GM20431 (cell line): ENCODE results near the gene TTN.

ENCODE experiments used
- in situ Hi-C: fragments of 300-500 bp; cut with MseI, MboI; formaldehyde crosslinking; loops from one replicate; pipeline ENCODE4 v1.15.0; 2020; ENCODE audit warnings: low sequenced_read_pairs; ENCODE audit not compliant: unreplicated experiment

TTN gene

DNA sequence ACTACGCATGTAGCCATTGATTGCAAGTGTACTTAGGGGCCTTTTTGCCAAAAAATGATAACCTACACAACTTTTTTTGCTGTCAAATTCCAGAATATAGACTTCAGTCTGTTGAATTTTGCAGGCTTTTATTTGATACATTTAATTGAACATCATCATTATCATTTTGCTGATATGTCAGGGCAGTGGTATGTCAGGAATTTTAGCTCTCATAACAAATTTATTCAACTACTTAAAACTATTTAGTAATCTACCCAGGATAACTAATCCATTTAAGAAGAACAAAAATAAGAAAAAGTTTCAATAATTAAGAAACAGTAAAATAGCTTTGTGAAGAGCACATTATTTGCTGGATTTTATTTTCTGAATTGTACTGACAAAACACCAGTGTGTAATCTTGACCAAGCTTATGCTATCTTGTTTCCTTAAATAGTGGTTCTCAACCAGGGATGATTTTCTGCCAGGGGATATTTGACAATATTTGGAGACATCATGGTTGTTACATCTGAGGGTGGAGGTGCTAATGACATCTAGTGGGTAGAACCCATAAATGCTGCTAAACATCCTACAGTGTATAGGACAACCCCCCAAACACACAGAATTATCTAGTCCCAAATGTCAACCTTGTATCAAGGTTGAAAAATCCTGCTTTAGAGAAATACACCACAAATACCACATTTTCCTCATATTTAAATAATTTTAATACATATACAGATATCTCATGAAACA, 12.1 kb upstream of the TTN start:
- in situ Hi-C loops: no loop called here

DNA sequence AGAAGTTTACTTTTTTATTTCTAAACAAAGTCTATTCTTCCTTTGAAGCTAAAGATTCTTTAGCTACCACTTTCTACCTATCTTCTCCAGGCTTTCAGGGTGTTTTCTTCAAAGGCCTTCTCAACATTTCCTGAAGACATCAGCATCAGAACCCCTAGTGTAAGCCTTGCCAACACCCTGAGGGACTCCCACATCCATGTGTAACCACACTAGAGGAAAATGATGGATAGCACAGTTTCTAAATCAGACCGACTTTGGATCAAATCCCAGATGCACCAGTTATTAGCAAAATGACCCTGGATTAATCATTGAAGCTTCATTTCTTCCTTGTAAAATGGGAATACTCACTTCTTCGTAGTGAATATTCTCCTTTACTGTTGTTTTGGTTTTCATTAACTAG, 4.7 kb upstream of the TTN start:
- in situ Hi-C loops: no loop called here

DNA sequence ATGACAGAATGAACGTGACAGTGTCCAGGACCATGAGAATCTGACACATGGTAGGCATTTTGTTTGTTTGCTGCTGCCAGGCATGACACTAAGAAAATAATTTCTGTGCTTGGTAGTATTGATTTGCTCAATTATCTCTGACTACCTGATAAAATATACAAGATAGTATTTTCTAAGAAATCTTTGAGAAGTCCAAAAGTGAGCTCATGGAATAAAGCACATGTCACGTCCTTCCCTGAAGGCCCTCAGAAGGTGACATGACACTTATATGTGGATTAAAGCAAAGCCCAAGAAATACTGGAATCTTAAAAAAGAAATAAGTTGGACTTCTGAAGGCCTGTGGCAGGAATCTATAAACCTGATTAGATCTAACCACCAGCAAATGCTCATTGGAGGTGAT, 3.8 kb upstream of the TTN start:
- in situ Hi-C loops: no loop called here

DNA sequence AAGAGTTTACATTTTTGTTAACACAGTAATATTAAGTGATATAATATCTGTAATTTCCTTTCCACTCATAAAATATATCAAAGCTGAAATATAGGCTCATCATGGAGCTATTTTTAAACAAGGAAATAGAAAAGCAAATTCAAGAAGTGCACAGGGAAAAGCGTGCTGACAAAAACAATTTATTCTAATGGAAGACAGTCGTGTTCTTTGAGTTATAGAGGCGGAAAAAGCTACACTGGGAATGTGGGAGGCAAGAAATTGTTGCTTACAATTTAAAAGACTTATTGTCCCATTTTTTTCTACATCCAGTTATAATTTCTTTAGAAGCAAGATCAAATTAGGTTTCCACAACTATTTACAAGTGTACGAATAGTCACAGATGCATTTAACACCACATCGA, 3.2 kb upstream of the TTN start:
- in situ Hi-C loops: no loop called here

DNA sequence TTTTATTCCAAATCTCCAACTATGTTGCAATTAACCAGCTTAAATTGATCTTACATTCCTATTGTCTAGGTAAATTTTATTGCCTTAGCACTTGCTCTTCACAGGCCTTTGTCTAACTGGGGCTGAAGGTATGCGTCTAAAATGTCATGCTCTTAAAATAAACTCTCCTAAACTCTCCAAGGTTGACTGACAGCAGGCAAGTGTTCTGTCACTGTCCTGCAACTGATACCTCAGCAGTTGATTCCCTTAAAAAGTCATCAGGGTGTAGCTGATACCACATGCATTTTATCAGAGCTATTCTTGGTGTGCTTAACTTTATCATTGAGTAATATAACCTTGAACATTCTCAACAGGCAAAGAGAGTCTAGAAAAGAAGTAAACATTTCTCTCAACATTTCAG, 680 bp downstream of the TTN start:
- in situ Hi-C loops: no loop called here

DNA sequence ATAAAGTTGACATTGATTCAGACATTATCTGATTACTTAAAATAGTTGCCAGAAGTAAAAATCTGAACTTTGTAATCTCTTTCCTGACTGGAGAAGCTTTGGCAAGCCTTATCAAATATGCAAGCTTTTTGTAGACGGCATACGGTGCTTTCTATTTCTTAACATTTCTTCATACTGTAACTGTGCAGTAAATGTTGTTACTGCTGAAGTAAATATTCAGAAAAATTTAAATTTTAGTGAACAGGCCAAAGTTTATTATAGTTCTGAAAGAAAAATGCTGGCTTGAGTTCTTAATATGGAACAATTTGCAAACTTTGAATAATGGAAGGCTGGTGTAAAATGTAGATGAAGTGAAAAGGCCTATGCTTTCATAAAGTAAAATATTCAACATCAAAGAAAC, 1.8 kb downstream of the TTN start:
- in situ Hi-C loops: no loop called here

DNA sequence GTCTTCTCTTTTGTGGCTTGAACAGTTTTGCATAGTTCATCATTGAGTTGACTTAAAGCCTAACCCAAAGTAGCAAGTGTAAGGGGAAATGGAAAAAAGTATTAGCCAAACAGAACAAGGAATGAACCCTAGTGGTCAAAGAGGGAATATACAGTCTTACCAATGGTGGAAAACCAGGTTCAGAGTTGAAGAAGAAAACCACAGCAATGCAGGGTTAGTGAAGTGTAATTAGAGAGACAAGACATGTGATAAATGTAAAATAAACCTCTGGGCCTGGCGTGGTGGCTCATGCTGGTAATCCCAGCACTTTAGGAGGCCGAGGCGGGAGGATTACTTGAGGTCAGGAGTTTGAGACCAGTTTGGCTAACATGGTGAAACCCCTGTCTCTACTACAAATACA, 2.4 kb downstream of the TTN start:
- in situ Hi-C loops: no loop called here

DNA sequence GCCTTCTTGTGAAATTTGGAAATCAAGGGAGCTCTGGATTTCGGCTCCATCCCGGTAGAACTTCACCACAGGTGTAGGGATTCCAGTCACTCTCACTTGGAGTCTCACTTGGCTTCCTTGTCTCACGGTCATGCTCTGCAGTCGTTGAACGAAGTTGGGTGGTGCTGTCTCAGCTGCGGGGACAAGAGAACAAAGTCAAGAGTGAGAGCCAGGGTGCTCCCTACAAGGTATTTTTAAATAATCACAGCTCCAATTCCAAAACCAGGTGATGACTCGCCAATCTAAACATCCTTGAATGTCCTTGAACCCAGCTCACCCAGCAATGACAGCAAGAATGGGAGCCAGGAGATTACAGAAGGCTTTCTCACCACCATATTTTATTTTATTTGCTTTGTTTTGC, 6.7 kb downstream of the TTN start:
- in situ Hi-C loops: no loop called here

DNA sequence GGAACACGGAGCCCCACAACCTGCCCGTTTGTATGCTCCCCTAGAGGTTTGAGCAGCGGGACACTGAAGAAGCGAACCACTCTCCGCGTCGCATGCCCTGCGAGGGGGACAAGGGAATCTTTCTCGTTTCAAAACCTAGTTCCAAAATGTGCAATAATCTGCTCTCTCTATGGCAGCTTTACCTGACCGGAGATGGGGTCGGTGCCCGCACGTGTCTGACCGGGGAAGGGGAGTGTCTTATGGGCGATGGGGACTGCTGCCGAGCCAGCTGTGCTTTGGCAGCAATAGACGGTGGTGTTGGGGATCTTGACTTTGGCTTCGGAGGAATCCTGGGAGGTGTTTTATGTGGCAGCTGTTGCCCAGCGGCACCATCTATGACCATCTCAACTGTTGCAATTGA, 7.9 kb downstream of the TTN start:
- in situ Hi-C loops: loop anchor here (25.0 kb wide), 1 partner anchor 638 kb away; no protein-coding TSS in a partner anchor

DNA sequence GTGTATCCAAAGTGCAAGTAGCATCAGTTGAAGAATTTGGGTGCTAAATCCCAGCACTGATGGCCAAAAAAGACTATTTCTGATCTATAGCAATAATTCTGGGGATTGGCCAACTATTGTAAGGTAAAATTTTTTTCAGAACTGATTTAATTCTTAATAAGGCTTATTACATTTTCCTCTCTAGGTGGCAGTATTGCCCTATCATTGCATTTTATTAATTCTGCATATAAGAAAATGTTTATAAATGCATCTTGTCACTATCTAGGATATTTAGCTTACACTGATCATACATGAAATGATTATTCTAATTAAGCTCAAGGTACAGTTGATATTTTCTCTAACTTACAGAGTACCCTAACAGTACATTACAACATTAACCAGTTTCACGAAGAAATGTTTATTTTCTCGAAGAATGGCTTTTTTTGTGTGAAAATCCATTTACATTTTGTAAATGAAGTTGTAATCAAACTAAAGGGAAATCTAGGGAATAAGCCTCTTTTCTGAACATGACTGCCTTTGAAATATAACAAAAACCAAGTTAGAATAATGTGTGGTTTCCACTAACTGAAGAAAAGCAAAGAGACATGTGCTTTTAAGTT, 11.0 kb downstream of the TTN start:
- in situ Hi-C loops: loop anchor here (25.0 kb wide), 1 partner anchor 641 kb away; no protein-coding TSS in a partner anchor

DNA sequence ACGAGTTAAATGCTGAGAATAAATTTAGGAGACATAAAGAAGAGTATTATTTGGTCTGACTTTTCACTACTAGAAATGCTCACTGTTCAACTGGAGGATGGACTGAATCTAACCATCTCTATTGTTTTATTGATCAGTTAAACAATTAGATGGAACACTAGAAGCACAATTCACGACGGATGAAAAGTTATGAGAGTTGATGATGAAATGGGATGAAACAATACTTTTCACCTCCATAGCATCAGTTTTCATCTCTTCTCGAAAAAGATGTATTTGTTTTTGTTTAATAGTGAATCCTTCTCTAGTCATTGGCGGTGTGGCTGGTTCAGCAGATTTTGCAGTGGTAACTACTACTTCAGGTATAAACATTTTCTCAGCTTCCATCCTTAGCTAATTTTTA, 19.3 kb downstream of the TTN start:
- in situ Hi-C loops: loop anchor here (25.0 kb wide), 1 partner anchor 649 kb away; no protein-coding TSS in a partner anchor

DNA sequence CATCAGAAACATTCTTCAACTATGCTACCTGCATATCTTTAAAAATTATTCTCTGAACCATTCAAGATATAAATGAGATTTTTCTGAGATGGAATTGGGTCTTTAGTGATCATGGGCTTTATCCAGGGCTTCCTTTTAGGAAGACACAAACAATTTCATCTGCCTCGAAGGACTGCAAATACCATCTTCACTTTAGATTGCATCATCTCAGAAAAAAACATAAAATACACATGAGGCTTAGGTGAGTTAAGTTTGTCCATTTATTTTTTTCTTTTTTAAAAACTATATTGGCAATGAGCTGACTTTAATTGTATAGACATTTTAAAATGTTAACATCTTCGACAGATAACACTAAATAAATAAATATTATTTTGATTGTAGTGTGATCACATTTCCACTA, 20.1 kb downstream of the TTN start:
- in situ Hi-C loops: loop anchor here (25.0 kb wide), 1 partner anchor 650 kb away; no protein-coding TSS in a partner anchor

DNA sequence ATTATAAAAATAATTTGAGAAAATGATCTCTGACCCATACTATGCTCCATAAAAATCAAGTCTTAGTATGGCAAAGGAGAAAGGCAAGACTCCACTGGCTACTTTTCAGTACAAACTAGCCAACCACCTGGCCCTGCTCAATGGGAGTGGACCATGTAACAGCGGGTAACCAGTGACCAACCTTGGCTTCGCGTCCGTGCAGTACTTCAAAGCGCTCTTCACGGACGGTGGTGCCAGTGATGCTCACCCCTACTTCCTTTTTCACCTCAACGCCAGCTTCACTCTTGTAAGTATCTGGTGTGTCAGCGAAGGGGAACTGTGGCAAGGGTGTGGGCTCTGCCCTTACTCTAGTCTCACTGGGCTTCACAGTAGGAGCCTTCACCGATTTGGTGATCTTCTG, 23.3 kb downstream of the TTN start:
- in situ Hi-C loops: loop anchor here (25.0 kb wide), 1 partner anchor 653 kb away; no protein-coding TSS in a partner anchor

DNA sequence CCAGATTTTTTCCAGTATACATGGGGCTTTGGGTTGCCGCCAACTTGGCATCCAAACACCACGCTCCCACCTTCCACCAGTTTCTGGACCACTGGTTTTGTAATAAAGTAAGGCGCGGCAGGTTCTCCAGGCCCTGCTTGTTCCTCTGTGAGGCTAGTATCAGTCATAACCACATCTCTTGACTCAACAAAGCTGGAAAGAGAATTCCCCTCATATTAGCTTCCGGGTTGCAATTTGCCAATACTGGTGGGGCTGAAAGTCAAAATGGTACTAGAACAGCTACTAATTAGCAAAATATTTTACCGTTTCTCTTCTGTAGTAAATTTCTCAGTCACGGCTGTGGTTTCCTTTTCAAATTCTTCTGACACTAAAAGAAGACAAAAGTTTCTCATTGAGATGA, 25.0 kb downstream of the TTN start:
- in situ Hi-C loops: loop anchor here (25.0 kb wide), 1 partner anchor 655 kb away; no protein-coding TSS in a partner anchor

DNA sequence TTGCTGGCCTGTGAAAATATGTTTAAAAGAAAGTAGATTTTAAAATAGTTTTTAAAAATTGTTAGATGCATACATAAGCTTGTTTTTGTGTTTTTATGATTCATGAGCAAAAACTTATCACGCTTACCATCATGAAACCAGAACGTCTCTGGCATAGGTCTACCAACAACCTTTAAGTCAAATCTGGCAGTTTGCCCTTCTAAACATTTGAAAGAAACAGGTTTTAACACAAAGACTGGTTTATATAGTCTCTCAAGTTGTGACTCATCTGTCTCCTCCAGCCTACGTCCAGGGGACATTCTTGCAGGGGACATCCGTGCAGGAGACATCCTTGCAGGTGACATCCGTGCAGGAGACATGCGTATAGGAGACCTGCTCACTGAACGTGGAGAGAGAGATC, 29.6 kb downstream of the TTN start:
- in situ Hi-C loops: loop anchor here (25.0 kb wide), 1 partner anchor 660 kb away; no protein-coding TSS in a partner anchor

DNA sequence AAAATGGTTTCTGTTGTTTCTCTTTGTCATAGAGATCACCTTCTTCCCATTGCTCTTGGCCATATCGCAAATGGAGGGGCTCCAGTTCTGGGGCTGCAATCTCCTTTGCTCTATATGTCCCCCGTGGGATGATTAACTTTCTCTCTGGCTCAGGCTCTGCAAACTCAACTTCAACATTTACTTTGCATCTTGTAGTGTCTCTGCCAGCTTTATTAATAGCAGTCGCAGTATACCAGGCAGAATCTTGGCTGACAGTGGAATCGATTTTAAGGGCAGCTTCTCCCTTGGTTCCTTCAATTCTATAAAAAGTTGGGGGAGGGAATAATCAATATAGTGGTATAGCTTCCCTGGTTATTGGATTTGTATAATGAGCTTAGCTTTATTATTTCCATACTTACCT, 30.5 kb downstream of the TTN start:
- in situ Hi-C loops: loop anchor here (25.0 kb wide), 1 partner anchor 661 kb away; no protein-coding TSS in a partner anchor

DNA sequence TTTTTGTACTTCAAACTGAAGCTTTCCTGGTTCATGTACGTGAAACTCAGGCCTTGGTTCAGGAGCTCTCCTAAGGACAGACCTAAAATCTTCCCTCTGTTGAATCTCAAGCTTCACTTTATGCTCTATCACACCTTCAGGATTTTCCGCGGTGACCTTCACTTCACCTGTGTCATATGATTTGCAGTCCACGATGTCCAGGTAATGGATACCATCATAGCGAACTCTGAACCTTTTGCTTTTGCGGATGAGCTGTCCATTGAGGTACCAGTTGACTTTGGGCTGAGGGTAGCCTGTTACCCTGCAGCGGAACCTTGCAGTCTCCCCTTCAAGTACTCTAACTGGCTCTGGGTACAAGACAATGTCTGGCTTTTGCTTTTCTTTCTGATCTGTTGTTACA, 31.2 kb downstream of the TTN start:
- in situ Hi-C loops: loop anchor here (25.0 kb wide), 1 partner anchor 661 kb away; no protein-coding TSS in a partner anchor

DNA sequence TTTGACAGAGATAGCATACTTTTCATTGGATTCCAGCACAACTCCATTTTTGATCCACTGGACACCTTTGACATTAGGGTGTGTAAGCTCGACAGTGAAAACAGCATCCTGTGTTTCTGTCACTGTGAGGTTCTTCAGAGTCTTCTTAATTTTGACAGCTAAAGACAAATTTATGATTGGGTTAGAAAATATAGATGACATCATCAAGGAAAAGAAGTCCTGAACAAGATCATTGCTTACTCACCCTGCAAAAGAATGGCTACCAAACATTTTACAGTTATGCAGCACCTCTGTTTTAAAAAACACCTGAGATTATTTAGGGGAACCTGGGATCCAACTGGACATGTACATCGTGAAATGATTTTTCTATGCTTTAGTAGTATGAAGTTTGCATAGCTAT, 36.7 kb downstream of the TTN start:
- in situ Hi-C loops: loop anchor here (25.0 kb wide), 1 partner anchor 367 kb away; no protein-coding TSS in a partner anchor

DNA sequence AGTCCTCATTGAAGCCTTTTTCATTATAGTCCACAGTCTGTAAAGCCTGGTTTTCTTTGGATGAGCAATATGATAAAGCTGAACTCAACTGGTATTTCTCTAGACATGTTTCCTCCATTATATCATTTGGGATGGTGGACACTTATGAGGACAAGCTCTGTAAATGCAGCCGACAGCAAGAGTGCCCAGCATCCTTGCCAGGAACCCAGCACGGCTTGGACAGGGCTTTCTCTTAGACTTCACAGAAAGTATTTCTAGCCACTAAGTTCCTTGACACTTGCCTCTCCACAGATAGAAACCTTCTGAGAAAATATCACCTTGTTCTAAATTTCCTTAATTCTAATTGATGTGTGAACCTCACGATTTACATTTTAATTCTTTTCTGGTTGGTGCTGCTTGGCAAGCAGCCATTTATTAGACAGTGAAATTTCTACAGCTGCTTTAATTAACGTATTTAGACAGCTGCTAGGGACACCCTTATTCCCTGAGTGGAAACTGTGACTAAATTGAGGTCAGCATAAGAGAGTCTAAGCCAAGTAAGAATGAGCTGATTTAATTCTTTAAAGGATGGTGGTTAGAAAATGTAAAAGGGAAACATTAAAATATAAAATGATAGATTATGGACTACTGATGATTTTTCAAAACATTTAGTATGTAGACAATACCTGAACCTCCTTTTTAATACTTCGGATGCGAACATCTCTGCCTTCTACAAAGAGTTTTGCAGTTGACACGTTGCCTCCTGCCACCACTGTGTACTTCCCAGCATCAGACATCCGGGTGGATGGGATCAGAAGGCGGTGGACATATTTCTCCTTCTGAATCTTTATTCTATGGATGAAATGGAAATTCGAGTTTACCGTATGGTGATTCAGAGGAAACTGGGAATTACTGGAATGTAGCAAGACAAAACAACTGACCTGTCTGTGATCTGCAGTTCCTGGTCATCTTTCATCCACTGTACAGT, 39.8 kb downstream of the TTN start:
- in situ Hi-C loops: loop anchor here (25.0 kb wide), 1 partner anchor 370 kb away; no protein-coding TSS in a partner anchor

DNA sequence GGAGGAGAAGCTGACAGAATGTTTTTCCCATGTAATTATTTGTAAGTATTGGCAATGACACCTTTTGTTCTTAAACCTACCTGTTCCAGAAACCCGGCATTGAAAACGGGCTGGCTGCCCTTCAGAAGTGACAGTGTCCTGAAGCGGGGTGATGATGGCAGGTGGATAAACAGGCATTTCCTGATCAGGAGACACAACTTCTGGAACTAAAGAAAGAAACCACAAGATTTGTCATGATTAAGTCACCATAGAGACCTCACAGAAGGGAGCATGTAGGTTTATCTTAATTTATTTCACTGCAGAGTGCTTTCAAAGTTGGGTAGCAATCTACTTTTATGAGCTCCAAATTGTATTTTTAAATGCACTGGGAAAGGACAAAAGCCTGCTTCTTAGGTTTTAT, 43.1 kb downstream of the TTN start:
- in situ Hi-C loops: loop anchor here (25.0 kb wide), 1 partner anchor 373 kb away; no protein-coding TSS in a partner anchor
